Measurements from ENCODE around the gene KRTAP19-8. TPM values are rescaled to one million over a fixed set of nuclear protein-coding genes. Genes with fewer than 3 reads are reported as not detected.

Gene KRTAP19-8, protein sequence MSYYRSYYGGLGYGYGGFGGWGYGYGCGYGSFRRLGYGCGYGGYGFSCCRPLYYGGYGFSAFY
- not detected in 5 replicates for total RNA-seq (2022; extraction: Qiagen RNA extraction)

DNA sequence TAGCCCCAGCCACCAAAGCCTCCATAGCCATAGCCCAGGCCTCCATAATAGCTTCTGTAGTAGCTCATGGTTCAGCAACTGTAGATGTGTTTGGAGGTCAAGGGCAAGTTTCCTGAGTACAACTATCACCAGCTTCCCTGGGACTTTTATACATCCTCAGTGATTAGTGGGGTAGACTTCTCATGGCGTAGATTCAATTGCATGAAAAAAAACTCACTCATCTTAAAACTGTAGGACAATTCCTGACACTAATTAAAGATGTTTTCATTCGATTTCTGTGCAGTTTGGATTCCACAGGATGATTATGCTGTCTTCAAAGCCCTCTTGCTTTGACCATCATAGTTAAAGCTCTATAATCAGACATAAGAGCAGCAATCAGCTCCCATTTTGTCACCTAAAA is at the start of gene KRTAP19-8:
Gene KRTAP19-8, minus strand, starts transcription at position 101 of the 400 bp plus-strand sequence. Its CDS starts 33 bp downstream, at position 68.

Other genes starting within 250 kb of the KRTAP19-8 start
- gene KRTAP8-1, start 225.2 kb downstream of the KRTAP19-8 start, total RNA-seq (2022; extraction: Qiagen RNA extraction) = not detected in 5 replicates
- gene KRTAP7-1, start 208.7 kb downstream of the KRTAP19-8 start, total RNA-seq (2022; extraction: Qiagen RNA extraction) = not detected in 5 replicates
- not detected in 5 replicates for gene KRTAP11-1, start 156.9 kb downstream of the KRTAP19-8 start, total RNA-seq (2022; extraction: Qiagen RNA extraction)